SU-DHL-6 (cell line): ENCODE measurements around the gene LRRC7.

Source experiments
- H2AFZ ChIP-seq: fragments of 200-600 bp; sonication (generic); 2 replicates; pipeline ENCODE4 v1.6.1; 2014; ENCODE audit warnings: low read depth, mild to moderate bottlenecking, moderate library complexity, mixed read lengths, antibody characterized with exemption, low read length; ENCODE audit not compliant: severe bottlenecking
- H3F3A ChIP-seq: fragments of 200-600 bp; shearing (Covaris generic); 2 replicates; pipeline ENCODE4 v1.6.0; 2016; ENCODE audit warnings: antibody characterized with exemption, mild to moderate bottlenecking; ENCODE audit not compliant: insufficient read depth
- H3K27ac ChIP-seq: fragments of 200-600 bp; sonication (generic); 2 replicates; pipeline ENCODE4 v1.5.1; 2016; ENCODE audit warnings: low read depth, mild to moderate bottlenecking, low read length, moderate library complexity, mixed read lengths
- H3K27me3 ChIP-seq: fragments of 200-600 bp; sonication (generic), shearing (Covaris generic); 2 replicates; pipeline ENCODE4 v1.6.0; 2014; ENCODE audit warnings: mild to moderate bottlenecking, low read length
- H3K36me3 ChIP-seq: fragments of 200-600 bp; sonication (generic); 2 replicates; pipeline ENCODE4 v1.6.1; 2014; ENCODE audit warnings: mild to moderate bottlenecking, low read length, mixed read lengths
- H3K4me2 ChIP-seq: fragments of 300-600, 200-600 bp; shearing (Covaris generic), sonication (generic); 2 replicates; pipeline ENCODE4 v1.6.0; 2014; ENCODE audit warnings: low read length, low read depth, mild to moderate bottlenecking; ENCODE audit not compliant: poor library complexity, severe bottlenecking
- H3K4me3 ChIP-seq: fragments of 200-600 bp; sonication (generic); 2 replicates; pipeline ENCODE4 v1.5.1; 2014; ENCODE audit warnings: antibody characterized with exemption, low read length, mild to moderate bottlenecking, mixed read lengths; ENCODE audit not compliant: insufficient read depth, poor library complexity, severe bottlenecking
- H3K79me2 ChIP-seq: fragments of 200-600 bp; sonication (generic); 2 replicates; pipeline ENCODE4 v1.6.1; 2014; ENCODE audit warnings: mild to moderate bottlenecking, low read length, moderate library complexity; ENCODE audit not compliant: insufficient read depth
- H3K9ac ChIP-seq: fragments of 200-600 bp; sonication (generic); 2 replicates; pipeline ENCODE4 v1.7.0; 2014; ENCODE audit warnings: mild to moderate bottlenecking, low read length
- H3K9me2 ChIP-seq: fragments of 200-600 bp; sonication (generic); replicated peaks from 2 replicates; pipeline ENCODE4 v1.6.1; 2014; ENCODE audit warnings: low read length; ENCODE audit not compliant: insufficient read depth
- H3K9me3 ChIP-seq: fragments of 200-600 bp; sonication (generic); 2 replicates; pipeline ENCODE4 v1.6.1; 2014; ENCODE audit warnings: low read length, mixed read lengths; ENCODE audit not compliant: insufficient read depth
- H4K20me1 ChIP-seq: fragments of 200-600 bp; sonication (generic); 2 replicates; pipeline ENCODE4 v1.6.1; 2014; ENCODE audit warnings: low read depth, mild to moderate bottlenecking, antibody characterized with exemption, low read length, moderate library complexity, mixed read lengths
- CTCF ChIP-seq: fragments of 200-600 bp; sonication (generic); IDR thresholded peaks from one replicate; pipeline ENCODE4 v1.5.1; 2017; ENCODE audit warnings: antibody characterized with exemption, mild to moderate bottlenecking, low read length, moderate library complexity; ENCODE audit not compliant: insufficient read depth, poor library complexity, severe bottlenecking
- EZH2phosphoT487 ChIP-seq: fragments of 200-600 bp; sonication (generic), shearing (Covaris generic); conservative IDR thresholded peaks from 2 replicates; pipeline ENCODE4 v1.6.1; 2018; ENCODE audit warnings: mild to moderate bottlenecking, antibody characterized with exemption, low read length, moderate library complexity, mixed read lengths

The LRRC7 gene

GRCh38 chr1:69967245-69967766, 399.6 kb downstream of the LRRC7 start:
- no peaks in the 10 kb centered on the region for H3K36me3 ChIP-seq
- H3K9me2 ChIP-seq = no peaks in the 10 kb centered on the region
- H3K4me3 ChIP-seq = no peak overlapping the region
- H3K27ac ChIP-seq = no peak overlapping the region
- H3K9me3 ChIP-seq = no peaks in the 10 kb centered on the region
- H3F3A ChIP-seq = no peaks in the 10 kb centered on the region
- no peaks in the 10 kb centered on the region for H3K27me3 ChIP-seq
- H3K79me2 ChIP-seq = no peaks in the 10 kb centered on the region
- no peak for TF ChIP-seq EZH2phosphoT487
- no peak for TF ChIP-seq CTCF
- H2AFZ ChIP-seq = no peak overlapping the region
- H3K4me2 ChIP-seq = no peak overlapping the region
- no peak overlapping the region for H3K9ac ChIP-seq
- no peaks in the 10 kb centered on the region for H4K20me1 ChIP-seq

- Histone ChIP-seq H4K20me1 (no peaks in the 10 kb centered on the region), H2AFZ (no peak overlapping the region), H3K9me3 (no peaks in the 10 kb centered on the region), H3K79me2 (no peaks in the 10 kb centered on the region), H3K4me2 (no peak overlapping the region), H3K9ac (no peak overlapping the region), H3K27me3 (no peaks in the 10 kb centered on the region), H3F3A (no peaks in the 10 kb centered on the region), H3K27ac (no peak overlapping the region), H3K9me2 (no peaks in the 10 kb centered on the region), H3K36me3 (no peaks in the 10 kb centered on the region), H3K4me3 (no peak overlapping the region)
- TF ChIP-seq CTCF (no peak), EZH2phosphoT487 (no peak)
Measured at GRCh38 chr1:69976896-69977295, 409.2 kb downstream of the LRRC7 start.

GRCh38 chr1:69982992-69983391, 415.3 kb downstream of the LRRC7 start:
- Histone ChIP-seq H3K36me3 (no peaks in the 10 kb centered on the region), H4K20me1 (no peaks in the 10 kb centered on the region), H3K9me3 (no peaks in the 10 kb centered on the region), H3K4me3 (no peak overlapping the region), H3K9me2 (no peaks in the 10 kb centered on the region), H3K27me3 (no peaks in the 10 kb centered on the region), H2AFZ (no peak overlapping the region), H3K9ac (no peak overlapping the region), H3K4me2 (no peak overlapping the region), H3K79me2 (no peaks in the 10 kb centered on the region), H3K27ac (no peak overlapping the region), H3F3A (no peaks in the 10 kb centered on the region)
- TF ChIP-seq EZH2phosphoT487 = no peak
- TF ChIP-seq CTCF = no peak
